Measurements from ENCODE around the gene WIF1.
A peak's percentile ranks its signal among the peaks of the same experiment; 100 is the strongest.

The WIF1 gene

DNA sequence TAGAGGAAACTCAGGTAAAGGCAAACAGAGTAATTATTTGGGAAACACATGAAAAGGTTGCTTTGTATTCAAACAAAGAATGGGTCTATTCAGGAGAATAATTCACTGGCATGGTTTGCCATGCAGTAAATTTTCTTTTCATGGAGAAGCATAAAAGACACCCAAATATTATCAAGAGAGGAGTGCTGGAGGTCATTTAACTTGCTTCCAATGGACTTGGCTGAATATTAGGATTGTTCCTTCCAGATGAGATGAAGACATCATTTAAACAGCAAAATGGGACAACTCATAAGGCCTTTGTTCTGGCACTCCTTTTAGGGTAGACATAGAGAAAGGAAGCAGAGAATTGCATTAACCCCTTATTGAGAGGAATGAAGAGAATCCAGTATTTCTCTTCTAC is 38.7 kb downstream of the WIF1 start:
- no peak for DNase-seq (ENCODE audit: low spot score)
- TF ChIP-seq, protein P1, sequence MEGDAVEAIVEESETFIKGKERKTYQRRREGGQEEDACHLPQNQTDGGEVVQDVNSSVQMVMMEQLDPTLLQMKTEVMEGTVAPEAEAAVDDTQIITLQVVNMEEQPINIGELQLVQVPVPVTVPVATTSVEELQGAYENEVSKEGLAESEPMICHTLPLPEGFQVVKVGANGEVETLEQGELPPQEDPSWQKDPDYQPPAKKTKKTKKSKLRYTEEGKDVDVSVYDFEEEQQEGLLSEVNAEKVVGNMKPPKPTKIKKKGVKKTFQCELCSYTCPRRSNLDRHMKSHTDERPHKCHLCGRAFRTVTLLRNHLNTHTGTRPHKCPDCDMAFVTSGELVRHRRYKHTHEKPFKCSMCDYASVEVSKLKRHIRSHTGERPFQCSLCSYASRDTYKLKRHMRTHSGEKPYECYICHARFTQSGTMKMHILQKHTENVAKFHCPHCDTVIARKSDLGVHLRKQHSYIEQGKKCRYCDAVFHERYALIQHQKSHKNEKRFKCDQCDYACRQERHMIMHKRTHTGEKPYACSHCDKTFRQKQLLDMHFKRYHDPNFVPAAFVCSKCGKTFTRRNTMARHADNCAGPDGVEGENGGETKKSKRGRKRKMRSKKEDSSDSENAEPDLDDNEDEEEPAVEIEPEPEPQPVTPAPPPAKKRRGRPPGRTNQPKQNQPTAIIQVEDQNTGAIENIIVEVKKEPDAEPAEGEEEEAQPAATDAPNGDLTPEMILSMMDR (IDR thresholded peaks at IDR 0.05; ENCODE audit: extremely low read depth, missing control alignments), result no peak

DNA sequence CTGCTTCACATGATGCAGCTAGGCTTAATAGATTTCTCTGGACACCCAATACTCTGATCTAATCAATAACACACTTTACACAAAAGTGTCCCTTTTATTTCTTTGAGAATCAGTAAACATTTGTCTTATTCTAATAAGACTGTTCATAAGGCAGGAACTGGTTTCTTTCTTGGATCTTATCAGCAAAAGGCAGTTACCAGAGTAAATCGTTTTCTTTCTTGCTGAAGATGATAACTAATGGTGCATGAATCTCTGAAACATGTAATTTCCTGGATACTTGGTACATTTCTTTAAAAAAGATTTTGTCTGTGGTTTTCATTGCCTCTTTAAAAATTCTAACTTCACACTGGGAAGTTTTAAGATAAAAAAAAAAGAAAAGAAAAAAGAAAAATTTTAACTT is 39.6 kb downstream of the WIF1 start:
- no peak for DNase-seq (ENCODE audit: low spot score)
- TF ChIP-seq, protein P1 (IDR thresholded peaks at IDR 0.05; ENCODE audit: extremely low read depth, missing control alignments), result no peak

DNA sequence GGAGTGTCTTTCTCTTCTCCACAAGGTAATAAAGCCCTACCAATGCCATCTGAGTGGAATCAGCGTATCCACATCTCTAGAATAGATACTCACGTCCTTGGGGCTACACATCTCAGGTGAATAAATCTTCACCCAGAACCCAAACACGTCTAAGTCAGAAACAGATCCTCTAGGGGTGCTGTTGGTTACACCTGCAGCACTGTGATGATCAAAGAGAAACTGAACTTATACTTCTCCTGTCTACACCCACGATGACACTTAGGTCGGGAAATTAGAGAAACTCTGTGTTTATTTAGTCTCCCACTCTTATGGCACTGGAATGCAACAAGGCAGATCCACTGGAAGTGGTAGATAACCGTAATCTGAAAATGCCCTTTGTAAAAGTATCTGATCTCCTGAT is 46.2 kb downstream of the WIF1 start:
- DNase-seq (ENCODE audit: low spot score), result peak; percentile 7
- TF ChIP-seq, protein P1 (IDR thresholded peaks at IDR 0.05; ENCODE audit: extremely low read depth, missing control alignments), result no peak

DNA sequence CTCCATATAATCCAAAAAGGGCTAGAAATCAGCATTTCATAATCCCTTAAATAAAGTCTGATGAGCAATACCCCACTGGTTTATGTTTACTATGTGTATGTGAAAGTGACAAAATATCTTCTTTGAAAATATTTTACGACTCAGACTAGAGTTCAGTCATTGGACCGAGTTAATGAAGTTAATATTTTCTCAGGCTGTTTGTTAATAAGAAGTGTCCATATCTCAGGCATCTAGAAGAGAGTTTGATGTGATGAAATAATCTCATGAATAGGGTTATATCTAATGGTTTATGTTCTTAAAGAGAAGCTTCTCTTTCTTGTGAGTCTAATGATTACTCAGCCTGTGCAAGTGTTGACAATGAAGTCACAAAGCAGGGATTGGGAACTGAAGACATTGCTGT is 51.8 kb downstream of the WIF1 start:
- DNase-seq (ENCODE audit: low spot score), result no peak
- TF ChIP-seq, protein P1 (IDR thresholded peaks at IDR 0.05; ENCODE audit: extremely low read depth, missing control alignments), result no peak

DNA sequence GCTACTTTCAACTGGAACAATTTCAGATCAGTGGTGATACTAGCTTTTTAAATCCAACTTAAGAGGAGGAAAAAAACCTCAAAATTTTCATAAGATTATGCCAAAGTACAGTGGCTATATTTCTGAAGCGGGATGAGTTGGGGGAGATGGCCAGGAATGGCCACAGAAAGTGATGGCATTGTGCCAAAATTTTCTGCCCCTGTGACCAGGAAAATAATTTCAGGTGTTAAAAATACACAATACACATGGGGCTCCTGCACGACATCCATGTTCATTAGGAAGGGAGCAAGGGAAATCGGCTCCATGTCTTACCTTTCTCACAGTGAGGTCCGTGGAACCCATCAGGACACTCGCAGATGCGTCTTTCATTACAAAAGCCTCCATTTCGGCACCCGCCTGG is 53.7 kb downstream of the WIF1 start:
- TF ChIP-seq, protein P1 (IDR thresholded peaks at IDR 0.05; ENCODE audit: extremely low read depth, missing control alignments), result no peak
- DNase-seq (ENCODE audit: low spot score), result no peak

DNA sequence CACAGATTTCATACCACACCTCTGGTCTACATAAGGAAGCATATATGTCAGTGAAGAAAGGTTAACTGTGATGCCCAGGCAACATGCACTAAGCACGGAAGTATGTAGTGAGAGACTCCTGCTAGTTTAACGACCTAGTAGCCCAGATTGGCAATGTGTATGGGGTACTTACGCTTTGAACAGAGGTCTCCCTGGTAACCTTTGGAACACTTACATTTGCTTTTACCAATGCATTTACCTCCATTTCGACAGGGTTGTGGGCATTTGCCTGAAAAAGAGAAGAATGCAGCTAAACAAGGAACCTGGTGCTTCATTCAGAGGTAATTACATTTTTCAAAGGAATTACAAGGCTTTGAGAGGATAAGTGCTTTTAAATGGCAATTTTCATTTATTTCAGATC is 65.2 kb downstream of the WIF1 start:
- DNase-seq (ENCODE audit: low spot score), result no peak

DNA sequence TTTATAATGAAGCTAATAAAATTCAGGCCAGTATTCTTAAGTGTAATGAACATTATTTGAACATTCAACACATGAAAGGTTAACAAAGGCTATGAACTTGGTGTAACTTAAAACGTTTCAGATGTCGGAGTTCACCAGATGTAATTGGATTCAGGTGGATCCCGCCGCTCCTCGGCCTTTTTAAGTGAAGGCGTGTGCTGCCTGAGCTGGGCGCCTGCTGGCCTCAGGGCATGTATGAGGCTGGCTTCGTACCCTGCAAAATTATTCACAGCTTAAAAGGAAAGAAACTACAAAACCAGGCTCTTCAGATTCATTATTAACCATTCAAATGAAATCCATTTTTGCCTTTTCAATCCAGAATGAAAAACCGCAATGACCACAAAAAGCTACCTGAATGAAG is 69.9 kb downstream of the WIF1 start:
- TF ChIP-seq, protein P1 (IDR thresholded peaks at IDR 0.05; ENCODE audit: extremely low read depth, missing control alignments), result no peak
- DNase-seq (ENCODE audit: low spot score), result no peak

More for the DNA sequence above, 65.2 kb downstream of the WIF1 start:
- TF ChIP-seq, protein P1 (IDR thresholded peaks at IDR 0.05; ENCODE audit: extremely low read depth, missing control alignments), result no peak

All from GM20000 (cell line).